Stomach smooth muscle (tissue), 2 donors: ENCODE measurements around the gene RALGDS.

Source experiments
- H3K27ac ChIP-seq: one replicate; pipeline ENCODE4 v1.7.0; 2013; ENCODE audit warnings: mild to moderate bottlenecking, low read length, inconsistent platforms
- H3K27me3 ChIP-seq, 2 donors: one replicate each; pipeline ENCODE4 v1.7.0; 2013; ENCODE audit warnings: low read length in 2 of 2; ENCODE audit not compliant: insufficient read depth in 2 of 2, control insufficient read depth in 1 of 2
- H3K36me3 ChIP-seq, 2 donors: one replicate each; pipeline ENCODE4 v1.7.0; 2013; ENCODE audit warnings: low read length in 2 of 2; ENCODE audit not compliant: control insufficient read depth in 2 of 2, insufficient read depth in 2 of 2
- H3K4me1 ChIP-seq: one replicate; pipeline ENCODE4 v1.7.0; 2013; ENCODE audit warnings: low read length; ENCODE audit not compliant: control insufficient read depth, insufficient read depth
- H3K4me3 ChIP-seq, 2 donors: one replicate each; pipeline ENCODE4 v1.7.0; 2013; ENCODE audit warnings: low read length in 2 of 2
- H3K9ac ChIP-seq, 2 donors: one replicate each; pipeline ENCODE4 v1.7.0; 2013; ENCODE audit warnings: low read length in 2 of 2, mild to moderate bottlenecking in 1 of 2
- H3K9me3 ChIP-seq, 2 donors: one replicate each; pipeline ENCODE4 v1.7.0; 2013; ENCODE audit warnings: low read length in 2 of 2; ENCODE audit not compliant: control insufficient read depth in 2 of 2
- donor health status: healthy.
- donor health status: Pancreatic carcinoma.

Gene RALGDS

GRCh38 chr9:133149130-133150015 lies 28.3 kb upstream of the RALGDS start:
- Histone ChIP-seq H3K27ac (peak overlapping the region; percentile 81), H3K9ac (peak overlapping the region; percentile 83 to 84), H3K27me3 (no peaks in the 10 kb centered on the region), H3K4me1 (peaks cover 40% of the 10 kb centered on the region), H3K36me3 (peaks cover 0 to 3% of the 10 kb centered on the region in 2 donors), H3K9me3 (no peaks in the 10 kb centered on the region), H3K4me3 (peak overlapping the region; percentile 57 to 90)

GRCh38 chr9:133148199-133149129 lies 27.4 kb upstream of the RALGDS start:
- Histone ChIP-seq H3K36me3 (peaks cover 0 to 3% of the 10 kb centered on the region in 2 donors), H3K4me3 (peak overlapping the region; percentile 66 to 90), H3K9ac (peak overlapping the region; percentile 78 to 79), H3K27me3 (no peaks in the 10 kb centered on the region), H3K27ac (peak overlapping the region; percentile 71), H3K4me1 (peaks cover 47% of the 10 kb centered on the region), H3K9me3 (no peaks in the 10 kb centered on the region)

DNA sequence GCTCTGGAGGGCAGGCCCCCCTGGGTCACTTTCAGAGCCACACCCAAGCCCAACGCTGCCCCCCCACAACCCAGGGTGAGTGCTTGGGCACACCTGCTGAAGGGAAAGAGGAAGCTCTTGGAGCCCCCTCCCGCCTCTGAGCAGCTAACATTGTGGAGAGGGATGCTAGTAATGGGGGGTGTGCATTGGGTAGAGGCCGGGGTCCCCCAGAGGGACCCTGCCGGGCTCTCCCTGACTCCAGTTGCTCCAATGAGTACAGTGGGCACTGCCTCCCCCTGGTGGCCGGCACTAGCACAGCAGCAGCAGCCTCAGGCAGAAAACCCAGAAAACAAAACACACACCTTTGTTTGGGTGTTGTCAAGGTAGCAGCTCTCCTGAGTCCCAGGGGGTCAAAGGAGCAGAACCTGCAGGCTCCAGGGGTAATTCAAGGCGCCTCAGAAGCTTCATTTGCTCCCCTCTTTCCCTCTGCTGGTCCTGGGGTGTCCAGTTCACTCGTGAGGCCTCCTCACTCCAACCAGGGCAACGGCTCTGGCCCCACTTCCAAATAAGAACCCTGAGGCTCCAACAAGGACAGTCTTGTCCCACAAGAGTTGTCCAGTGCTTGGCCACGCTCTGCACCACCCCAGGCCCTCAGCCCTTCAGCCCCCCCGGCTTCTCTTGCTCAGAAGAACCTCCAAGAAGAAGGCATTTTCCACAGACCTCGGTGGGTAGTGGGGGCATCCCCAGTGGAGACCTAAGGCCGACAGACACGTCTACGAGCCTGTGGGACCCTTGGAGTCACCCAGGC lies 26.6 kb upstream of the RALGDS start:
- peaks cover 48% of the 10 kb centered on the region for H3K4me1 ChIP-seq
- H3K9me3 ChIP-seq = no peaks in the 10 kb centered on the region
- H3K4me3 ChIP-seq = peak overlapping the region; percentile 66 to 90
- peaks cover 0 to 3% of the 10 kb centered on the region in 2 donors for H3K36me3 ChIP-seq
- peak overlapping the region; percentile 71 for H3K27ac ChIP-seq
- peak overlapping the region; percentile 66 to 78 for H3K9ac ChIP-seq
- no peaks in the 10 kb centered on the region for H3K27me3 ChIP-seq

GRCh38 chr9:133146746-133147411 lies 25.8 kb upstream of the RALGDS start:
- H3K27me3 ChIP-seq = no peaks in the 10 kb centered on the region
- H3K4me3 ChIP-seq = no peak overlapping the region
- H3K4me1 ChIP-seq = peaks cover 53% of the 10 kb centered on the region
- H3K9me3 ChIP-seq = no peaks in the 10 kb centered on the region
- H3K9ac ChIP-seq = no peak overlapping the region
- peaks cover 0 to 3% of the 10 kb centered on the region in 2 donors for H3K36me3 ChIP-seq
- no peak overlapping the region for H3K27ac ChIP-seq

DNA sequence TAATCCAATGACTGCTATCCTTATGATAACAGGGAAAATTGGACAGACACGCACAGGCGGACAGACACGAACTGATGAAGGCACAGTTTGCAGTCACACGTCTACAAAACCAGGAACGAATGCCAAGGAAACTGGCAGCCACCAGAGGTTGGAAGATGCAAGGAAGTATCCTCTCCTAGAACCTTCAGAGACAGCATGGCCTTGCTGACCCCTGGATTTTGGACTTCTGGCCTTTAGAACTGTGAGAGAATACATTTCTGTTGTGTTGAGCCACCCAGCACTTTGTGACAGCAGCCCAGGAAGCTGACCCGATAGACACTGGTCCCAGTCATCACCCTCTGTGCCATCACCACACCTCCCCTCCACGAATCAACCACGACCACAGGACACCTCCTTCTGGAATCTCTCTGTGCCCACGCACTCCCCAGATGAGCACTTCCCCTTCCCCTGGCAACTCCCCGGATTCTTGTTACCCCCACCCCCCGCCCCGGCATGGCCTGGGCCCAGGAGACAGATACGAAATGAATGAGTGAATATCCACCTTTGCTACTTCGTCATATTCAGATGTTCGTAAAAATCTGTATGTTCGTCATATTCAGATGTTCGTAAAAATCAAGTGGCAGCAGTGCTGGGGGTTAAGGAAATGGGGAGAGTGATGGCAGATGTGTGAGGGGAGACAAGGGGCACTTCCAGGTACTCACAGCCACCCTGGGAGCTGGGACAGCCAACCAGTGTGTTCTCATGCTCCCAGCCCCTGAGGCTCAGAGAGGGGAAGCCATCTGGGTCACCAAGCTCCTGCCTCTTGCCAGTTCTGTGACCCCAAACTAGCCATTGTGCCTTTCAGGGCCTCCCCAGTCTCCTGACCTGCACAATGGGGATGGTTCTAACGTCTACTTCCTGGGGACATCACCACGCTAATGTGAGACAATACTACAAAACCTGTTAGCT lies 24.1 kb upstream of the RALGDS start:
- Histone ChIP-seq H3K27ac (no peak overlapping the region), H3K4me1 (peaks cover 58% of the 10 kb centered on the region), H3K36me3 (peaks cover 0 to 3% of the 10 kb centered on the region in 2 donors), H3K27me3 (no peaks in the 10 kb centered on the region), H3K9ac (peak overlapping the region; percentile 2 to 13), H3K9me3 (no peaks in the 10 kb centered on the region), H3K4me3 (peak overlapping the region in 1 of 2 donors; percentile 71)

DNA sequence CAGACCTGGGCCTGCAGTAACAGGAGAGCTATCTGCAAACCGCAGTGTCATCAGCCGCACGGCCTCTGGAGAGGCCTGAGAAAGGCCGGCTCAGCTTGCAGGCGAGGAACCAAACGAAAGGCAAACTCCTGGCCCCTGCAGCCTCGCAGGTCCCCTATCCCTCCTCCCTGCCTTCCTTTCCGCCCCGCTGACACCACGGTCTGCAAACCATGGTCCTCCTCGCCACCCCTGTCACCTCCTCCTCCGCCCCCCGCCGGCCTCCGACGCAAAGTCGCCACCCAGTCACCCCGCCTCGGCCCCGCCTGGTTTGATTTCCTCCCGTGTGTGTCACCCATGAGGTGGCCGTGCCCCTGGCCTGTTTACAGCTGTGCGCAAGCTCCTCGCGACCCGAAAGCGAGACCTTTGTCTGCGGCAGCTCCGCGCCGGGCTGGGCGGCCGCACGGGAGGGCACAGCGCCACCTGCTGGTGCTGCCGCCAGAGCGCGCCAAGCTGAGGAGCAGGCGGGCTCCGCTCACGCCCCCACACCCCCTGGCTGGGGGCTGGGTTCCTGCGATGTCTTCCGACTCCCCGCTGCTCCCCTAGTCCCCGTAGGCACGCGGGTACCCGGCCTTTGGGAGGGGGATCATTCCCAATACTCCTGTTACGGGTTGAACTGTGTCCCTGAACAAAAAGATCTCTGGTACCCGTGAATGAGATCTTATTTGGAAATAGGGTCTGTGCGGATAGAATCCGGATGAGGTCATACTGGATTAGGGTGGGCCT lies 23.3 kb upstream of the RALGDS start:
- no peak overlapping the region for H3K27ac ChIP-seq
- H3K4me3 ChIP-seq = peak overlapping the region; percentile 37 to 71
- H3K9me3 ChIP-seq = no peaks in the 10 kb centered on the region
- H3K36me3 ChIP-seq = peaks cover 0 to 3% of the 10 kb centered on the region in 2 donors
- H3K27me3 ChIP-seq = no peaks in the 10 kb centered on the region
- peak overlapping the region; percentile 47 to 59 for H3K9ac ChIP-seq
- H3K4me1 ChIP-seq = peaks cover 57% of the 10 kb centered on the region

GRCh38 chr9:133143639-133144141 lies 22.6 kb upstream of the RALGDS start:
- no peaks in the 10 kb centered on the region for H3K9me3 ChIP-seq
- H3K9ac ChIP-seq = peak overlapping the region in 1 of 2 donors; percentile 59
- H3K4me3 ChIP-seq = peak overlapping the region; percentile 37 to 71
- H3K36me3 ChIP-seq = peaks cover 0 to 3% of the 10 kb centered on the region in 2 donors
- H3K27ac ChIP-seq = no peak overlapping the region
- H3K4me1 ChIP-seq = peaks cover 57% of the 10 kb centered on the region
- H3K27me3 ChIP-seq = no peaks in the 10 kb centered on the region

DNA sequence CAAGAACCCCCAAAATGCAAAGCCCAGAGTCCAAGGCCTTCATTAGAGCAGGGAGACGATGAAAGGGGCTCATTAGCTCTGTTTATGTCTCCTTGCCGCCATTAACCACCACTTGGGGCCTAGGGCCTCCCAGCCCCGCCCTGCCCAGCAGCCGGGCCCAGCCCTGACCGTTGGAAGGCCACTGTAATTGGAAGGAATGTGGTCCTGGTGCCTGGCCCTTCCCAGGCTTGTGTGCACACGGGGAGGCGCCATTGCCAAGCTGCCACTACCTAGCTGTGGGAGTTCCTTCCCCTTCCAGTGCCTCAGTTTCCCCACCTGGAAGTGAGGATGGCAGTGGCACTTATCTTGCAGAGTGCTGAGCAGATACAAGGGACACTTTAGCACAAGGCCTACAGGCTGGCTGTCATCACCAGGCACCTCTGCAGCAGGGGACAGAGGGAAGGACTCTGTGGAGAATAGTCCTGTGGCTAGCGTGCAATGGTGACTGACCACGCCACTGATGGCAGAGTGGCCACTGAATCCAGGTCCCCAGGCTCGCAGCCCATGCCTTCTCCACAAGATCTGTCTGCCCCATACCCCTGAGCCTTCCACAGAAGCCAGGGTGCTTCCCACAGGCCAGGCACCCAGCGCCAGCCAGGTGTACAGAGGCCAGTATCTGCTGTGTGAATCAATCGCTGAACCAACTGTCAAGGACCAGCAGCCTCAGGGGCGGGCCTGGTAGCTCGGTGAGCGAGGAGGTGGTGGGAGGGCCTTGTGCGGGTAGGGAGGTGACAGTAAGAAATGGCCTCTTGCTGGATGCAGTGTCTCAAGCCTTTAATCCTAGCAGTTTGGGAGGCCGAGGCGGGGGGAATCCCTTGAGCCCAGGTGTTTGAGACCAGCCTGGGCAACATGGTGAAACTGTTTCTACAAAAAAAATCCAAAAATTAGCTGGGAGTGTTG lies 21.9 kb upstream of the RALGDS start:
- no peak overlapping the region for H3K4me3 ChIP-seq
- H3K9ac ChIP-seq = no peak overlapping the region
- peaks cover 55% of the 10 kb centered on the region for H3K4me1 ChIP-seq
- H3K27me3 ChIP-seq = no peaks in the 10 kb centered on the region
- no peaks in the 10 kb centered on the region for H3K9me3 ChIP-seq
- H3K36me3 ChIP-seq = peaks cover 0 to 3% of the 10 kb centered on the region in 2 donors
- no peak overlapping the region for H3K27ac ChIP-seq
